ENCODE results near the gene ZYX.
"Not testable (repeated sequence)": the region's sequence is repeated elsewhere in the genome, so short reads cannot be mapped to it uniquely, and the experiment has no call there.

Gene ZYX

DNA sequence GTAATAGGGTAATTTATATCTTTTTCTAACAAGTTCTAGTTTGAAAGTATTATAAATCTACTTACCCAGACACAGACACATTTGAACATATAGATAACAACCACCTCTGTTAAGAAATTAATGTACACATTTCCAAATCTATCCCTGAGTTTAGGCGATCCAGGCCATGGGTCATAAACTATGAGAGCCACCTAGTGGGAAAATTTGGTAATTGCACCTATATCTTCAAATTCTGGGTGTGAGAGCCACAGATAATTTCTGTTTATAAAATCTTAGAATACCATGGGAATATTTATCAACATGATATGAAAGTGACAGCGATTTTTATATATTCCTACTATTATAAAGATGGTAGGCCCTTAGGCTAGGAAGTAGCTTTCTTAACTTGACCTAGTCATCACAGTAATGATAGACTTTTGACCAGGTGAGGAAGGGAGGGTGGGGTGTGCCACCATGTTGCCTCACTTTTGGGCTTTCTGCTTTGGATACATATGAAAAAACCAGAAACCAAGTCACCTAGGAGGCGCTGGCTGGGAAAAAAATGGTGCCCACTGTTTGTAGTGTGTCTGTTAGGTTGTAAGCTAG lies 35.5 kb downstream of the ZYX start:
- DNase-seq (ENCODE audit: low read depth in 3 of 3, low spot score in 1 of 3) = no peak

DNA sequence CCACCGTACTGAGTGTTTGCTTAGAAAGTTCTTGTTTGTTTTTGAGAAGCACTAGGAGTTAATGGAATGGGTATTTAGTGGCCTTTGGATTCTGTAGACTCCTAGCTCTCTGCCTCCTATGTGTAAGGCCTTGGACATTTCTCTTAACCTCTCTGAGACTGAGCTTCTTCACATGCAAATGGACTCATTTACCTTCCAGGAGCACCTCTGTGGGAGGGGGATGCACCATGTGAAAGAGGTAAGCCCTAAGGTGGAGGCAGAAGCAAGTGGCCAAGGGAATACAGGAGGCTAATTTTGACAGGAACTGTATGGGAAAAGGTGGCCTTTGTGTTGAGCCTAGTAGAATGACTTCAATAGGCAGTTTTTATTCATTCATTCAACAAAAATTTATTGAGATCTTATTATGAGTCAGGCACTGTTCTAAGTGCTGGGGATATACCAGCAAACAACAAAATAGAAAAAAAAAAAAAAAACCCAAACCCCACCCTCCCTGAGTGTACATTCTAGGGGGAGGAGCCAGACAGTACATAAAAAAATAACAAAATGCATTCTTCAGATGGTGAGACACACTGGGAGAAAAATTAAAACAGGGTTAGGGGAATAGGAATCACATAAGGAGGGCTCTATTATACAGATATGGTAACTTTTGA lies 36.7 kb downstream of the ZYX start:
- DNase-seq (ENCODE audit: low read depth in 3 of 3, low spot score in 1 of 3) = no peak

DNA sequence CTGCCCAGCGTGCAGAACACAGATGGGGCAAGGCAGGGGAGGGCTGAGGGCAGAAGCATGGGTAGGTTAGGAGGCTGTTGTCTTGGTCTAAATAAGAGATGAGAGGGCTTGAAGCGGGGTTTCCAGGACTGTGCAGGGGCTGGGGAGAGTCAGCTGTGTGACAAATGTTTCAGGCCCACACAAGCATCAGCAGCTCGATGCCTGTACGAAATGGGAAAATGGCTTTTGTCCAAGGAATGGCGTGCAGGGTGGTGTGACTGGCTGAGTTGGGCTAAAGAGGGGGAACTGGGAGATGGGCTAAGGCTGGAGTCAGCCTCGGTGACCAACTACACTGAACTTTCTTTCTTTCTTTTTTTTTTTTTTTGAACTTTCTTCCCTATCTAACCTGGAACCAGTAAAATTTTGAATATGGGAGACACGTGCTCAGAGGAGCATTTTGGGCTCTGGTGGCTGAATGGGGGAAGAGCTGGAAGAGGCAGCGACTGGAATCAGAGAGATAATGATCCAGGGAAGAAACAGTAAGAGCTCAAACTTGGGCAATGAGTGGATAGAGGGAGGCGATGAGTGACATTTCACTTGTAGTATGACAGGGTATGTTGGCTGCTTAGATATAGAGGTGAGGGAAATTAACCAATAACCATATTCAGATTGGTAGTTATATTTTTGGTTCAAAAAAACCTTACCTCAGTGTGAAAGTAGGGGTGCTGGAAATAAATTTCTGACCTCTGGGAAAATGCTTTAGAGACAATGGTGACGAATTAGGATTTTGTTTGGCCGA lies 37.7 kb downstream of the ZYX start:
- DNase-seq (ENCODE audit: low read depth in 3 of 3, low spot score in 1 of 3) = no peak

DNA sequence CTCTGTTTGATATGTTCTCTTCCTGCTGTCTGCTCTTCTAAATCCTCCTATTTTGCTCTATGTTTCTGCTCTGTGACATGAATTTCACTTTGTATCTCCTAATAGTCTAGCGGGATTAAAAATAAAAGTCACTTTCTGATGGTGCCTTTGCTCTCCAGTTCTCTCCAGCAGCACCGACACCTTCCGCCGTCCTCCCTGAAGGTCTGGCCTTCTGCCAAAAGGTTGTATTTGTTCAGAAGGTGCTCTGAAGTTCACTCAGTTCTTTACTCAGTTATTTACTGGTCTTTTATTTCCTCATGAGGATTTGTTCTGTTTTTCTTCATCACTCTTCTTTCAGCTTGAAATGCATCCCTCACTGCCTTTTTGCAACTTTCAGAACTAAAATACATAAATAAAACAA lies 38.7 kb downstream of the ZYX start:
- no peak for DNase-seq (ENCODE audit: low read depth in 3 of 3, low spot score in 1 of 3)

DNA sequence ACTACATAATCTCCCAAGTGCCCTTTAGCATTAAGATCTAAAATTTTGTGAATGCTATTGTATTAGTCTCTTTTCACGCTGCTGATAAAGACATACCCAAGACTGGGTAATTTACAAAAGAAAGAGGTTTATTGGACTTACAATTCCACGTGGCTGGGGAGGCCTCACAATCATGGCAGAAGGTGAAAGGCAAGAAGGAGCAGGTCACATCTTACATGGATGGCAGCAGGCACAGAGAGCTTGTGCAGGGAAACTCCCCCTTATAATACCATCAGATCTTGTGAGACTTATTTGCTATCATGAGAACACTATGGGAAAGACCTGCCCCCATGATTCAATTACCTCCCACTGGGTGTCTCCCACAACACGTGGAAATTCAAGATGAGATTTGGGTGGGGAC lies 39.5 kb downstream of the ZYX start:
- not testable (repeated sequence) for DNase-seq (ENCODE audit: low read depth in 3 of 3, low spot score in 1 of 3)

DNA sequence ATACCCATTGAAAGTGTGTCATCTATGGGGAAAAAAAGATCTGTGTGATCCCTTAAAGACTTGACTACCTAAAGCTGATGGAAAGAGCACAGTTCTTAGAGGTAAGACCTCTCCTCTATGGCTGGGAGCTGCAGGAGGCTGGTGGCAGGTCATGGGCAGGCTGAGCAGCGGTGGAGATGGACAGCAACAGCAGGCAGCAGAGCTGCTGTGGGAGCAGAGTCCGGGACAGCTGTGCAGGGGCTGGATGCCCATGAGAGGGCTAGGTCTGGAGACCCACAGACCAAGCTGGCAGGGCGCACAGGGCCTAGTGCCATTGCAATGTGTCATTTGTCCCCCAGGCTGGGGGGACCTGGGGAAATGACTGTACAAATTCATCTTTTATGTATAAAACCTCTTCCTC lies 40.9 kb downstream of the ZYX start:
- no peak for DNase-seq (ENCODE audit: low read depth in 3 of 3, low spot score in 1 of 3)

DNA sequence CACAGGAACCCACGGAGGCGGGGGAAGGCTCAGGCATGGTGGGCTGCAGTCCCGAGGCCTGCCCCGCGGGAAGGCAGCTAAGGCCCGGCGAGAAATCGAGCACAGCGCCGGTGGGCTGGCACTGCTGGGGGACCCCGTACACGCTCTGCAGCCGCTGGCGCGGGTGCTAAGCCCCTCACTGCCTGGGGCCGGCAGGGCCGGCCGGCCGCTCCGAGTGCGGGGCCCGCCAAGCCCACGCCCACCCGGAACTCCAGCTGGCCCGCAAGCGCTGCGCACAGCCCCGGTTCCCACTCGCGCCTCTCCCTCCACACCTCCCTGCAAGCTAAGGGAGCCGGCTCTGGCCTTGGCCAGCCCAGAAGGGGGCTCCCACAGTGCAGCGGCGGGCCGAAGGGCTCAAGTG lies 43.3 kb downstream of the ZYX start:
- not testable (repeated sequence) for DNase-seq (ENCODE audit: low read depth in 3 of 3, low spot score in 1 of 3)

DNA sequence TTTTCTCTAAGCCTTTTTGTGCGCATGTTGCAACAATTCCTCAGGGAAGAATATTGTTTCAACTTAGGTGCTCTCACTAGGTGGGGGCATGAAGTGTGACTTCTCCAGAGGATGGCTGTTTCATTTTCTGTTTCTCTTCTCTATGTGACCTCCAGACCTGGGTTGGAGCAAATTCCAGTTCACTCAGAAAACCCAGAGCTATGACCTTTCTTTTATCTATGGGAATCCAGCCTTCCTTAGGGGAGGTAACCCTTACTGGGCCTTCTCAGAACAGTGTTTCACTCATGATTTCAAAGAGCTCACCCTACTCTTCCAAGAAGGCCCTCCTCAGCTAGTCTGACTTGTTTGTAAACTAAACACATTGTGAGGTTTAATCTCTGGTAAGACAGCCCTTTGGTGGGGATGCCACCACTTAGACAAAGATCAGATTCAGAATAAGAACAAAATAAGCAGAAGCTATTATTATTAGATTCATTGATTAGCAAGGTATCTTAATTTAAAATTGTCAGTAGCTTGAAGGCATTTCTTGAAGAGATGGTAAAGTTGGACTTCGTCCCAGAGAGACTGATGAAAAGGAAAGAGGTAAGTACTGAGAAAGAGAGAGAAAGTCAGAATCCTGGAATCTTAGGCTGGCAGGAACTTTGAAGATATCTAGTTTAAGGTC lies 45.5 kb downstream of the ZYX start:
- no peak for DNase-seq (ENCODE audit: low read depth in 3 of 3, low spot score in 1 of 3)

DNA sequence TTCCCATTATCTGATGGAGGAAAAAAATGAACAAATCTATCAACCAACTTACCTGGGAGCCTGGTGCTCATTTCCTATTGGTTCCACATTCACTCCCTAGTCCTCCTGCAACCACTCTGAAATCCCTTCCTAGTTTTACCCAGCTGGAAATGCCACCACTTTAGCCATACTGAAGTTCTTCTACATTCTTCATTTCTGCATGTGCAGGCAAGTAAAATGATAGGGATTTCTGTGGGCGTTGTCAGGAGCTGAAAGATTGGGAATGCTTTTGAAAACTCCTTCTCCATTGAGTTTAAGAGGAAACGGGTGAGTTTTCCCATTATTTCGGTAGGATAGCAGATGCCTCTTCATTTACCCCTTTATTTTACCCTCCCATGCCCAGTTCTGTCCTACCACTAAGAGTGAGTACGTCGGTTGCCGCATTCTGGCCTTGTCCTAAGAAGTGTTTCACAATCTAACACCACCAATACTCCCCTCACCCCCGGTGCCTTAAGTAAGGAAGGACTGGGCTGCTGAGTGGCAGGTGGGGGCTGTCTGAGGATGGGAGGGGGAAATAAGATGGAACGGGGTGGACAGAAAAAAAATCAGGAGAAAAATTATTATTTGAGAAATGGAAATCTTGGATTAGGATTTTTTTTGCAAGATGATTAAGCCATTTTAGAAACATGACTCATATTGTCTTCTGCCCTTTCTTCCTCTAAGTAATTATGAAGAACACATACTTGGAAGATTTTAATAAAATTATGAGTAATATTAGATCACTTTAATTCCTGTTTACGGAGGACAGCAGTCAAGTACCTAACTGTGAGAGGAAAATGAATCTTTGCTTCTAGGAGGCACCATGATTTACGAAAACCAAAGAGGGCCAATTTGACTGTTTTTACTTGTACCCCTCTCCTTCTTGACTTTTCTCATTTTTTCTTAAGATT lies 48.9 kb downstream of the ZYX start:
- no peak for DNase-seq (ENCODE audit: low read depth in 3 of 3, low spot score in 1 of 3)

DNA sequence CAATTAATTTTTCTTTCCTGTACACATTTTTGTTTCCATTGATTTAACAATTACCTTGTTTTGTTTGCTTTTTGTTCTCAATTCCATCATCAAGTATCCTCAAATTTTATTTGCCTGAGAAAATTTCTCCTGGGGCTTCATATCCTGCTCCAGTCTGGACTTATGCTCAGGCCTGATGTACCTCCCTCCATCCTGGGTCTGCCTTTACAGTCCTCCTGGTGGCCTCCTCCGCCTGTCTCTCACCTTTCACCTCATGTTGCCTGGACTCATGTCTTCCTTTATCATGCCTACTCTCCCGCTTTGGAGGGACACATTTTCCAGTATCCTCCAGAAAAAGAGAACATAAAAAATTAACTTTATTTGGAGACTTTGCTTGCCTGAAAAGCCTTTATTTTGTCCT lies 50.0 kb downstream of the ZYX start:
- no peak for DNase-seq (ENCODE audit: low read depth in 3 of 3, low spot score in 1 of 3)

DNA sequence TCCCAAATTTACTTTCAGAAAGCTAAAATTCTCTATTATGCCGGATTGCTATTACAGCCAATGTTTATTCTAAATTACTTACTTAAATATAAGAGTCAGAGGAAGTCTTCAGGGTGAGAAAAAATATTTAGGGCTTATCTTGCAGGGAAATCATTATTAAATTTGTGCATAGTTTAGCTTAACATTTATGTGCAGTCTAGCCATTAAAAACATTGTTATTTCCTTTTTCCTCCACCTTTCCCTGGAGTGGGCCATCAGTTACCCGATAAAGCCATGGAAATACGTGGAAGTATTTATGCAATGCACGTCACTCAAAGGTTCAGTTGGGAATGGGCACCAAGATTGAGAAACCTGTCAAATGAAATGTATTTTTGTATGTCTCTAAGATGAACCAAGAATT lies 52.6 kb downstream of the ZYX start:
- no peak for DNase-seq (ENCODE audit: low read depth in 3 of 3, low spot score in 1 of 3)

DNA sequence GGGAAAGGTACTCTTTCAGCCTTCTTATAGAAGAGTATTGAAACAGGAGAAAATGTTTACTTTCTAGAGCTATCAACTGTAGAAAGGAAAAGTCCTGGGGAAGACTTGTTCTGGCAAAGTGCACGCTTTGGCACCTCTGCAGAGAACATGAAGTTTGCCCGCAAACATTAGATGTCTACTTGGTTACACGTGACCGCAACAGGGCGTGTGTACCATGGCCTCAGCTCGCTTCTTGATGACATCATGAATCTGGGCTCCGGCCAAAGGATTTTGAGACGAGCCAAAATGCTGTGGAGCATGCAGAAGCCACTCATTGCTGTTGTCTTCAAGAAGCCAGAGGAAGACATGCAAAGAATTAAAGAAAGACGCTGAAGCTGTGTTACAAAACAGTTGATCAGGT lies 53.5 kb downstream of the ZYX start:
- no peak for DNase-seq (ENCODE audit: low read depth in 3 of 3, low spot score in 1 of 3)

DNA sequence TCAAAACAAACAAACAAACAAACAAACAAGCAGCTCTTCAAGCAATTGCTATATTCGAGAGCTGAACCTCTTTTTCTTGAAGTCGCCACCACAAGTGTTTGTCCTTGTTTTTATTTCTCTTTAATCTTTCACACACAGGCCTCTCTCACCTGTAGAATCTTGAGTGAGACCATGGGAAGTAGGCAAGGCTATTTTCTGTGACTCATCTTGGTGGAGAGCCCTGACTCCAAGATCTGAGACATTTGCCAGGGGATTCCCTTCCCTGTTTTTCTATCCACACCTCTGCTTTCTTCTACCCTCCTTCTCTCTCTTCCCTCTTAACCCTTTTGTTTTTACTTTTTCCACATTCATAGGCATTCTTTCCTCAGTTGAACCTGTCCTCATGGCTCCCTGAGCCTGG lies 54.1 kb downstream of the ZYX start:
- DNase-seq (ENCODE audit: low read depth in 3 of 3, low spot score in 1 of 3) = no peak

DNA sequence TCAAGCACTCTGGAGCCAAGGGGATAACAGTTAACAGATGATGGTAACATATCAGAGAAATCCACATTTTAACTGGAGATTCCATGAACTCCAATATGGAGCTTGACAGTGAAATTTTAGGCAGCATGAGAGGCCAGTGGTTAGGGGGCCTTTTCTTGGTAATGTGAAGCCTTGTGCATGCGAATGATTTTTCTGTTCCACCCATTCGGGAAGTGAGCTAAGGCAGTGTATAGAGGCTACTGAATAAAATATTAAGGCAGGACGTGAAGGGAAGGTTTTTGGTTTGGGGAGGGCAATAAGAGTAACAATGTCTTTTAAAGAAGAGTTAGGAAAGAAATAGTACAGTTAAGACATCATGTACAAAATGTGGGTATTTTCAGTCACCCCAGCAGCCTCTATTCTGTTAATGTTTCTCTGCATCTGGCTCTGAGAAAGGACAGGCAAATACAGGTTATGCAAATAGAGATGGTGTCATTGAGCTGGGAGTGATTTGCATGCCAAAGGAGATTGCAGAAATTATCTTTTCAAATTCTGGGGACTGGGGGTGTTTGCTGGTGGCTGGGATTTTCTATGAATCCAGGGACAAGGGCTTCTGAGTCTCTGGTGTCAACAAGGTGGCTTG lies 55.3 kb downstream of the ZYX start:
- DNase-seq (ENCODE audit: low read depth in 3 of 3, low spot score in 1 of 3) = no peak

DNA sequence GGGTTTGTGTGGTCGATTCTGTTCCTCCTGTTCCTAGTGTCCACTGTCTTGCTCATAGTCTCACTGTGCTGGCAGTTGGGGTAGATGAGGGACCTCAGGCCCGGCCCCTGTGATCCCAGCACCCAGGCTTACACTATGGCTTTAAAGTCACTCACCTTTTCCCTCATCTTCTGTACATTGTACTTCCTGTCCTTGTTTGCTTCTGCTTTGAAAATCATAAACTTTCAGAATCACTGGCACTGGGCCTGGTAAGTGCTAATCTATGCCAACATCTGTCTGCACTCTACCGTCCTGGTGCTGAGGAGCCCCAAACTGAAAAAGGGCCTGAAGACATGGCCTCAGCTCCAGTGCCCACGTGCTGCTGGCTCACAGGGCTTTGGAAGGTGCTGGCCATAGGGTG lies 56.4 kb downstream of the ZYX start:
- no peak for DNase-seq (ENCODE audit: low read depth in 3 of 3, low spot score in 1 of 3)

DNA sequence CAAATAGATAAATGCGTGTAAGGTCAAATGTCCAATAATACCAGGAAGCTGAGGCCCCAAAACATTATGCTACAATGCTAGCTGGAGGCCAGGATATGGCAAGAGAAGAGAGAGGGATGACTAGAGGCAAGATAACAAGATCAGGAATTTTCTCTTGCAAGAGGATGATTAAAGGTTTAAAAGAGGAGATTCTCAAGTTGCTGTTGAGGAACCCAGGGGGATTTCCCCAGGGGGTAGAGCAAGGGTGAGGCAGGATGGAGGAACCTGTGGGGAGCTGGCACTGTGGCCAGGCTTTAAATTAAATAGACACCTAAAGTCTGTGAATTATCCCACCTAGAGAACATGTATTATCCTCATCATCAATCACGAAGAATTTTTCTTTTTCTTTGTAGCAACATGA lies 58.7 kb downstream of the ZYX start:
- DNase-seq (ENCODE audit: low read depth in 3 of 3, low spot score in 1 of 3) = no peak
